ENCODE results near the gene ELF2. TPM values are rescaled to one million over a fixed set of nuclear protein-coding genes. Genes with fewer than 3 reads are reported as not detected.
"Not testable (repeated sequence)": the region's sequence is repeated elsewhere in the genome, so short reads cannot be mapped to it uniquely, and the experiment has no call there.

Gene ELF2
- total RNA-seq, 1 experiment from 2014 or later: 44.6 TPM

DNA sequence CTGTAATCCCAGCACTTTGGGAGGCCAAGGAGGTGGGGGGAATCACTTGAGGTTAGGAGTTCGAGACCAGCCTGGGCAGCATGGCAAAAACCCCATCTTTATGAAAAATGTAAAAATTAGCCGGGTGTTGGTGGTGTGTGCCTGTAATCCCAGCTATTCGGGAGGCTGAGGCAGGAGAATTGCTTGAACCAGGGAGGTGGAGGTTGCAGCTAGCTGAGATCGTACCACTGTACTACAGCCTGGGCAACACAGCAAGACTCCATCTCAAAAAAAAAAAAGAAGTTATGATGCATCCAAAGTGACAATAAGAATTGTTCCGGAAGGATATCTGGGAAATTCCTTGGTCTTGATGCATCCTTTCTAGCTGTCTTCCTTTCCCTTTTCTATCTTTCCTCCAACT is 154.2 kb downstream of the ELF2 start:
- H3K36me3 Mint-ChIP-seq: peaks cover 7% of the 10 kb centered on the region
- DNase-seq (ENCODE audit: low spot score): no peak

DNA sequence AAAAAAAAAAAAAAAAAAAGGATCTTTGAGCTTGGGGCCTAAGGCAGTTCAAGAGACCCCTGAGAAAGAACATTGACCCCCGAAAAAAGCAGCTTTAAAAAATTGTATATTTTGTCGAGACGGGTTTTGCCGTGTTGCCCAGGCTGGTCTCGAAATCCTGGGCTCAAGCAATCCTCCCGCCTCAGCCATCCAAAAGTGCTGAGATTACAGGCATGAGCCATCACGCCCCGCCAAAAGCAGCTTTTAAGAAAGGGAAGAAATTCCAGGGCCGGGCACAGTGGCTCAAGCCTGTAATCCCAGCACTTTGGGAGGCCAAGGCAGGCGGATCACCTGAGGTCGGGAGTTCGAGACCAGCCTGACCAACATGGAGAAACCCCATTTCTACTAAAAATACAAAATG is 155.9 kb downstream of the ELF2 start:
- 0 out of 2 replicates have a peak, but pooled peaks have one; percentile 2 for ATAC-seq
- H3K27me3 Mint-ChIP-seq (ENCODE audit: low read depth); H3K9me3 Mint-ChIP-seq; H3K36me3 Mint-ChIP-seq; DNase-seq (ENCODE audit: low spot score): not testable (repeated sequence)
- H3K4me3 Mint-ChIP-seq: peak overlapping the region; percentile 52
- CTCF ChIA-PET: interaction anchor here (1.8 to 2.4 kb wide), 2 partner anchors 10 to 275 kb away, joined by 11 to 47 read pairs; no protein-coding TSS in a partner anchor
- POLR2A ChIA-PET: interaction anchor here (0.6 to 1.5 kb wide), 5 partner anchors 9 to 280 kb away, joined by 3 to 7 read pairs (median 4); partner anchors contain the start of gene NAA15
- H3K27ac Mint-ChIP-seq: peak overlapping the region; percentile 95; the same call in 1 of the 2 replicates
- peaks cover 71% of the 10 kb centered on the region for H3K4me1 Mint-ChIP-seq

More for the DNA sequence above, 154.2 kb downstream of the ELF2 start:
- no peak for ATAC-seq
- Mint-ChIP-seq H3K4me1 (peaks cover 72% of the 10 kb centered on the region), H3K4me3 (no peak overlapping the region), H3K9me3 (no peaks in the 10 kb centered on the region), H3K27me3 (ENCODE audit: low read depth) (no peaks in the 10 kb centered on the region), H3K27ac (no peak overlapping the region)
- CTCF ChIA-PET: interaction anchor here (0.6 kb wide), 1 partner anchor 990 kb away, joined by 3 read pairs; no protein-coding TSS in a partner anchor
- TF ChIP-seq, protein P1, sequence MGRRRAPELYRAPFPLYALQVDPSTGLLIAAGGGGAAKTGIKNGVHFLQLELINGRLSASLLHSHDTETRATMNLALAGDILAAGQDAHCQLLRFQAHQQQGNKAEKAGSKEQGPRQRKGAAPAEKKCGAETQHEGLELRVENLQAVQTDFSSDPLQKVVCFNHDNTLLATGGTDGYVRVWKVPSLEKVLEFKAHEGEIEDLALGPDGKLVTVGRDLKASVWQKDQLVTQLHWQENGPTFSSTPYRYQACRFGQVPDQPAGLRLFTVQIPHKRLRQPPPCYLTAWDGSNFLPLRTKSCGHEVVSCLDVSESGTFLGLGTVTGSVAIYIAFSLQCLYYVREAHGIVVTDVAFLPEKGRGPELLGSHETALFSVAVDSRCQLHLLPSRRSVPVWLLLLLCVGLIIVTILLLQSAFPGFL (CRISPR knock-in tag; IDR thresholded peaks at IDR 0.05; ENCODE audit: borderline replicate concordance): no peak
- TF ChIP-seq ZNF121 (CRISPR knock-in tag; IDR thresholded peaks at IDR 0.05): peak; percentile 68; the same call in 1 of the 2 replicates
- TF ChIP-seq, protein P2, sequence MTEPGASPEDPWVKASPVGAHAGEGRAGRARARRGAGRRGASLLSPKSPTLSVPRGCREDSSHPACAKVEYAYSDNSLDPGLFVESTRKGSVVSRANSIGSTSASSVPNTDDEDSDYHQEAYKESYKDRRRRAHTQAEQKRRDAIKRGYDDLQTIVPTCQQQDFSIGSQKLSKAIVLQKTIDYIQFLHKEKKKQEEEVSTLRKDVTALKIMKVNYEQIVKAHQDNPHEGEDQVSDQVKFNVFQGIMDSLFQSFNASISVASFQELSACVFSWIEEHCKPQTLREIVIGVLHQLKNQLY (CRISPR knock-in tag; IDR thresholded peaks at IDR 0.05): no peak
- POLR2A ChIA-PET: no interaction called here

DNA sequence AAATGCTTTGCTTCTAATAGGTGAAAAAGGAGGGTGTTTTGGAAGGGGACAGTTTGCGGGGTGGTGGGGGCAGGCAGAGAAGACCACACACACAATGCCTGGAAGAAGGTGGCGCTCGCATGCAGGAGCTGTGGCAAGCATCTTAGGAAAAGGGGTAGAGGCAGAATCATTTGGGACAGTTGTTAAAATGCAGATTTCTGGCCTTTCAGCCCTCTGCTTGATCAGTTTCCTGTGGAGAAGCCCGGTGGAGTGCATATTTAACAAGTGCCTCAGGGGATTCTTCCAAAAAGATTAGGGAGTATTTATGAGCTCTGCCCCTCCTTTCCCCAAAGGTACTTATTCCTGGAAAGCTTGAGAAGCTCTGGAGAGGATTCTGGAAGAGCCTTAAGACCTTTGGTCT is 156.6 kb downstream of the ELF2 start:
- ATAC-seq (peak; percentile 53), DNase-seq (ENCODE audit: low spot score) (peak; percentile 40)
- no peak for TF ChIP-seq NR2C2 (CRISPR knock-in tag; IDR thresholded peaks at IDR 0.05)
- no peak for TF ChIP-seq ZBTB21 (CRISPR knock-in tag; IDR thresholded peaks at IDR 0.05; ENCODE audit: borderline replicate concordance)
- TF ChIP-seq, protein P3, sequence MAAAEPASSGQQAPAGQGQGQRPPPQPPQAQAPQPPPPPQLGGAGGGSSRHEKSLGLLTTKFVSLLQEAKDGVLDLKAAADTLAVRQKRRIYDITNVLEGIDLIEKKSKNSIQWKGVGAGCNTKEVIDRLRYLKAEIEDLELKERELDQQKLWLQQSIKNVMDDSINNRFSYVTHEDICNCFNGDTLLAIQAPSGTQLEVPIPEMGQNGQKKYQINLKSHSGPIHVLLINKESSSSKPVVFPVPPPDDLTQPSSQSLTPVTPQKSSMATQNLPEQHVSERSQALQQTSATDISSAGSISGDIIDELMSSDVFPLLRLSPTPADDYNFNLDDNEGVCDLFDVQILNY (CRISPR knock-in tag; IDR thresholded peaks at IDR 0.05): no peak
- peak; percentile 48; the same call in 1 of the 2 replicates for TF ChIP-seq SP1 (CRISPR knock-in tag; conservative IDR thresholded peaks at IDR 0.05)
- peak; percentile 44; the same call in 1 of the 2 replicates for TF ChIP-seq TEAD1 (CRISPR knock-in tag; IDR thresholded peaks at IDR 0.05)
- POLR2A ChIA-PET: interaction anchor here (1.0 to 1.5 kb wide), 2 partner anchors 62 to 281 kb away, joined by 4 to 5 read pairs; partner anchors contain the start of gene NAA15
- CTCF ChIA-PET: interaction anchor here (1.8 to 2.4 kb wide), 2 partner anchors 10 to 275 kb away, joined by 11 to 47 read pairs; no protein-coding TSS in a partner anchor
- H3K4me3 Mint-ChIP-seq: peak overlapping the region; percentile 52
- peak overlapping the region; percentile 95 for H3K27ac Mint-ChIP-seq
- H3K9me3 Mint-ChIP-seq: no peaks in the 10 kb centered on the region
- no peaks in the 10 kb centered on the region for H3K27me3 Mint-ChIP-seq (ENCODE audit: low read depth)
- peaks cover 71% of the 10 kb centered on the region for H3K4me1 Mint-ChIP-seq
- peaks cover 7% of the 10 kb centered on the region for H3K36me3 Mint-ChIP-seq

DNA sequence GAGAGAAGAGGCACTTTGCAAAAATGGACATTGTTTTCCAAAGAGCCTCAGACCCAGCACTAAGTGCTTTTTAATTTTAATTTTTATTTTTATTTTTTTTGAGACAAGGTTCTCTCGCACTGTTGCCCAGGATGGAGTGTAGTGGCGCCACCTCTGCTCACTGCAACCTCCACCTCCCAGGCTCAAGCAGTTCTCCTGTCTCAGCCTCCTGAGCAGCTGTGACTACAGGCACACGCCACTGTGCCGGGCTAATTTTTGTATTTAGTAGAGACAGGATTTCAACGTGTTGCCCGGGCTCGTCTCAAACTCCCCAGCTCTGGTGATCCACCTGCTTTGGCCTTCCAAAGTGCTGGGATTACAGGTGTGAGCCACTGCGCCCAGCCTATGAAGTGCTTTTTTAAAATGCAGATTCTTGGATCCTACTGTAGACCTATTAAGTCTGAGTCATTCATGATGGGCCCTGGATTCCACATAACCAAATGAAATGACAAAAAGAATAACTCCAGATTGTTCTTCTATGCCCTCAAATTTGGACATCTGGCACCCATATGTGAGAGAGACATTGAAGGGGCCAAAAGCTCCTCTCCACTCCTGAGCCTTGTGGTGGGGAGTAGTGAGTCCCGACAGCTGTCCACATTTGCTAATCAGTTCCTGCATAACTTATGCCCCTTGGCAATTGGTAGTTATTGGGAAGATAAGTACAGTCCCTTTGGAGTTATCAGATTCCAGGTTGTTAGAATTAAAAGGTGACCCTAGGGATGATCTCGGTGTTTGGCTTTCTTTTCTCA is 157.9 kb downstream of the ELF2 start:
- Mint-ChIP-seq H3K36me3 (peaks cover 7% of the 10 kb centered on the region), H3K9me3 (no peaks in the 10 kb centered on the region), H3K4me1 (peaks cover 70% of the 10 kb centered on the region), H3K27me3 (ENCODE audit: low read depth) (no peaks in the 10 kb centered on the region), H3K4me3 (peak overlapping the region; percentile 52), H3K27ac (peak overlapping the region; percentile 95; the same call in 1 of the 2 replicates)
- ATAC-seq: no peak
- CTCF ChIA-PET: interaction anchor here (1.2 to 2.4 kb wide), 2 partner anchors 11 to 12 kb away, joined by 6 to 47 read pairs; no protein-coding TSS in a partner anchor
- no peak for DNase-seq (ENCODE audit: low spot score)
- TF ChIP-seq HMGA2 (CRISPR knock-in tag; IDR thresholded peaks at IDR 0.05) (no peak), JAZF1 (CRISPR knock-in tag; IDR thresholded peaks at IDR 0.05) (no peak), SMAD4 (CRISPR knock-in tag; IDR thresholded peaks at IDR 0.05) (no peak), NFYB (CRISPR knock-in tag; conservative IDR thresholded peaks at IDR 0.05; ENCODE audit: low read depth) (no peak), CREB1 (CRISPR knock-in tag; IDR thresholded peaks at IDR 0.05) (no peak), ZNF138 (CRISPR knock-in tag; conservative IDR thresholded peaks at IDR 0.05) (no peak), CBFB (CRISPR knock-in tag; IDR thresholded peaks at IDR 0.05; ENCODE audit: low read depth) (no peak), ZNF232 (CRISPR knock-in tag; IDR thresholded peaks at IDR 0.05) (no peak), PRRX2 (CRISPR knock-in tag; IDR thresholded peaks at IDR 0.05) (no peak)
- TF ChIP-seq, protein P4, sequence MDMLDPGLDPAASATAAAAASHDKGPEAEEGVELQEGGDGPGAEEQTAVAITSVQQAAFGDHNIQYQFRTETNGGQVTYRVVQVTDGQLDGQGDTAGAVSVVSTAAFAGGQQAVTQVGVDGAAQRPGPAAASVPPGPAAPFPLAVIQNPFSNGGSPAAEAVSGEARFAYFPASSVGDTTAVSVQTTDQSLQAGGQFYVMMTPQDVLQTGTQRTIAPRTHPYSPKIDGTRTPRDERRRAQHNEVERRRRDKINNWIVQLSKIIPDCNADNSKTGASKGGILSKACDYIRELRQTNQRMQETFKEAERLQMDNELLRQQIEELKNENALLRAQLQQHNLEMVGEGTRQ (CRISPR knock-in tag; IDR thresholded peaks at IDR 0.05): no peak
- TF ChIP-seq, protein P5, sequence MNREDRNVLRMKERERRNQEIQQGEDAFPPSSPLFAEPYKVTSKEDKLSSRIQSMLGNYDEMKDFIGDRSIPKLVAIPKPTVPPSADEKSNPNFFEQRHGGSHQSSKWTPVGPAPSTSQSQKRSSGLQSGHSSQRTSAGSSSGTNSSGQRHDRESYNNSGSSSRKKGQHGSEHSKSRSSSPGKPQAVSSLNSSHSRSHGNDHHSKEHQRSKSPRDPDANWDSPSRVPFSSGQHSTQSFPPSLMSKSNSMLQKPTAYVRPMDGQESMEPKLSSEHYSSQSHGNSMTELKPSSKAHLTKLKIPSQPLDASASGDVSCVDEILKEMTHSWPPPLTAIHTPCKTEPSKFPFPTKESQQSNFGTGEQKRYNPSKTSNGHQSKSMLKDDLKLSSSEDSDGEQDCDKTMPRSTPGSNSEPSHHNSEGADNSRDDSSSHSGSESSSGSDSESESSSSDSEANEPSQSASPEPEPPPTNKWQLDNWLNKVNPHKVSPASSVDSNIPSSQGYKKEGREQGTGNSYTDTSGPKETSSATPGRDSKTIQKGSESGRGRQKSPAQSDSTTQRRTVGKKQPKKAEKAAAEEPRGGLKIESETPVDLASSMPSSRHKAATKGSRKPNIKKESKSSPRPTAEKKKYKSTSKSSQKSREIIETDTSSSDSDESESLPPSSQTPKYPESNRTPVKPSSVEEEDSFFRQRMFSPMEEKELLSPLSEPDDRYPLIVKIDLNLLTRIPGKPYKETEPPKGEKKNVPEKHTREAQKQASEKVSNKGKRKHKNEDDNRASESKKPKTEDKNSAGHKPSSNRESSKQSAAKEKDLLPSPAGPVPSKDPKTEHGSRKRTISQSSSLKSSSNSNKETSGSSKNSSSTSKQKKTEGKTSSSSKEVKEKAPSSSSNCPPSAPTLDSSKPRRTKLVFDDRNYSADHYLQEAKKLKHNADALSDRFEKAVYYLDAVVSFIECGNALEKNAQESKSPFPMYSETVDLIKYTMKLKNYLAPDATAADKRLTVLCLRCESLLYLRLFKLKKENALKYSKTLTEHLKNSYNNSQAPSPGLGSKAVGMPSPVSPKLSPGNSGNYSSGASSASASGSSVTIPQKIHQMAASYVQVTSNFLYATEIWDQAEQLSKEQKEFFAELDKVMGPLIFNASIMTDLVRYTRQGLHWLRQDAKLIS (CRISPR knock-in tag; IDR thresholded peaks at IDR 0.05; ENCODE audit: borderline replicate concordance): no peak
- TF ChIP-seq, protein P3 (CRISPR knock-in tag; IDR thresholded peaks at IDR 0.05): no peak
- POLR2A ChIA-PET: no interaction called here

Measured in WTC11 (cell line).